Measurements from ENCODE around the gene F13A1. TPM values are rescaled to one million over a fixed set of nuclear protein-coding genes. Genes with fewer than 3 reads are reported as not detected.
A peak's percentile ranks its signal among the peaks of the same experiment; 100 is the strongest.

F13A1 gene
- total and polyA plus RNA-seq, 2 of the 13 experiments (the other 11 are each of a cell fraction or from before 2014, with no cell fraction given), result not detected

DNA sequence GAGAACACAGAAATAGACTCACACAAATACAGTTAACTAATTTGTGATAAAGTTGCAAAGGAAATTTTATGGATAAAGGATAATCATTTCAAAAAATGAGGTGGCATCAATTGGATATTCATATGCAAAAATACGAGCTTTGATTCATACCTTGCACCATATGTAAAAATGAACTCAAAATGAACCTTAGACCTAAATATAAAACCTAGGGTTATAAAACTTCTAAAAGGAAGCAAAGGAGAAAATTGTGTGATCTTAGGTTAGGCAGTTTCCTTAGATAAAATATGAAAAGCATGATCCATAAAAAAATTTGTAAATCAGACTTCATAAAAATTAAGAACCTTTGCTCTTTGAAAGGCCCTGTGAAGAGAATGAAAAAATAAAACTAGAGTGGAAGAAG, 85.5 kb downstream of the F13A1 start:
- TF ChIP-seq, protein P1, sequence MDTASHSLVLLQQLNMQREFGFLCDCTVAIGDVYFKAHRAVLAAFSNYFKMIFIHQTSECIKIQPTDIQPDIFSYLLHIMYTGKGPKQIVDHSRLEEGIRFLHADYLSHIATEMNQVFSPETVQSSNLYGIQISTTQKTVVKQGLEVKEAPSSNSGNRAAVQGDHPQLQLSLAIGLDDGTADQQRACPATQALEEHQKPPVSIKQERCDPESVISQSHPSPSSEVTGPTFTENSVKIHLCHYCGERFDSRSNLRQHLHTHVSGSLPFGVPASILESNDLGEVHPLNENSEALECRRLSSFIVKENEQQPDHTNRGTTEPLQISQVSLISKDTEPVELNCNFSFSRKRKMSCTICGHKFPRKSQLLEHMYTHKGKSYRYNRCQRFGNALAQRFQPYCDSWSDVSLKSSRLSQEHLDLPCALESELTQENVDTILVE (CRISPR knock-in tag; IDR thresholded peaks at IDR 0.05), result no peak
- TF ChIP-seq RELA (CRISPR knock-in tag; IDR thresholded peaks at IDR 0.05) (no peak), AHR (CRISPR knock-in tag; IDR thresholded peaks at IDR 0.05) (no peak), ZNF546 (CRISPR knock-in tag; conservative IDR thresholded peaks at IDR 0.05) (no peak), BHLHE40 (IDR thresholded peaks at IDR 0.05; ENCODE audit: low read length) (no peak)
- TF ChIP-seq, protein P2, sequence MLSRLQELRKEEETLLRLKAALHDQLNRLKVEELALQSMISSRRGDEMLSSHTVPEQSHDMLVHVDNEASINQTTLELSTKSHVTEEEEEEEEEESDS (CRISPR knock-in tag; IDR thresholded peaks at IDR 0.05; ENCODE audit: borderline replicate concordance), result no peak
- in situ Hi-C loops (cut with HindIII; ENCODE audit: extremely low pct_ligation_motif_present, low pct_unique_long_range_greater_than_20kb), result no loop called here
- Histone ChIP-seq H3K36me3 (replicated peaks in 1 of 2; ENCODE audit: control insufficient read depth in 1 of 2, insufficient read depth in 2 of 2, low read length in 2 of 2) (no peaks in the 10 kb centered on the region), H3K4me2 (ENCODE audit: low read depth, low read length) (no peak overlapping the region), H3K4me1 (ENCODE audit: insufficient read depth, low read length) (peaks cover 7% of the 10 kb centered on the region), H3K27me3 (ENCODE audit: control insufficient read depth in 1 of 2, insufficient read depth in 2 of 2, low read length in 2 of 2) (0 out of 5 replicates have a peak, but pooled peaks cover 0 to 3% of the 10 kb centered on the region in 2 experiments), H3K9ac (ENCODE audit: insufficient read depth, low read depth, low read length) (no peak overlapping the region), H3K9me3 (ENCODE audit: low read length) (no peaks in the 10 kb centered on the region), H2AFZ (ENCODE audit: low read length) (no peak overlapping the region), H3K4me3 (replicated peaks in 1 of 3; ENCODE audit: insufficient read depth in 1 of 3, low read depth in 2 of 3, low read length in 3 of 3) (no peak overlapping the region), H3K27ac (ENCODE audit: extremely low read length, insufficient read depth, low read length) (no peak overlapping the region), H4K20me1 (ENCODE audit: insufficient read depth, low read length) (no peaks in the 10 kb centered on the region), H3K79me2 (ENCODE audit: insufficient read depth, low read length) (no peaks in the 10 kb centered on the region)
- ATAC-seq, result no peak
- WGBS (ENCODE audit: low lambda C conversion rate), result 3% methylated on average over 1 of the region's 1 CpG
- DNase-seq (ENCODE audit: low spot score), result no peak
- intact Hi-C loops (cut with micrococcal nuclease; ENCODE audit: unreplicated experiment), result loop anchor here (5.0 kb wide), 1 partner anchor 807 kb away; no protein-coding TSS in a partner anchor
- FAIRE-seq, result no peak
- ChIA-PET POLR2A (no interaction called here), CTCF (ENCODE audit: low intra/inter-chr PET ratio, low total read pairs) (no interaction called here)
- BruUV-seq (replicated peaks), result no TSS peak

DNA sequence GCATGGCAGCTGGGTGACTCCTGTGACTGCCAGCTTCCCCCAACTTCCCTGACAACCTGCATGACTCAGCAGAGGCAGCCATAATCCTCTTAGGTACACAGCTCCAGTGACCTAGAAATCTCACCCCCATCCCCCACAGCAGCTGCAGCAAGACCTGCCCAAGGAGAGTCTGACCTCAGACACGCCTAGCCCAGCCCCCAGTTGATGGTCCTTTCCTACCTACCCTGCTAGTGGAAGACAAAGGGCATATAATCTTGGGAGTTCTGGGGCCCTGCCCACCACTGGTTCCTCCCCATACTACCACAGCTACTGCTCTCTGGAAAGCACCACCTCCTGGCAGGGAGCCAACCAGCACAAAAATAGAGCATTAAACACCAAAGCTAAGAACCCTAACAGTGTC, 90.2 kb downstream of the F13A1 start:
- no TSS peak for BruUV-seq (replicated peaks)
- Histone ChIP-seq H3K4me1 (ENCODE audit: insufficient read depth, low read length) (peaks cover 9% of the 10 kb centered on the region), H3K4me2 (ENCODE audit: low read depth, low read length) (peak overlapping the region; percentile 28; the same call in 1 of the 2 replicates), H2AFZ (ENCODE audit: low read length) (no peak overlapping the region), H4K20me1 (ENCODE audit: insufficient read depth, low read length) (no peaks in the 10 kb centered on the region), H3K9ac (ENCODE audit: insufficient read depth, low read depth, low read length) (no peak overlapping the region), H3K27me3 (ENCODE audit: control insufficient read depth in 1 of 2, insufficient read depth in 2 of 2, low read length in 2 of 2) (0 out of 5 replicates have a peak, but pooled peaks cover 0 to 4% of the 10 kb centered on the region in 2 experiments), H3K79me2 (ENCODE audit: insufficient read depth, low read length) (no peaks in the 10 kb centered on the region), H3K36me3 (replicated peaks in 1 of 2; ENCODE audit: control insufficient read depth in 1 of 2, insufficient read depth in 2 of 2, low read length in 2 of 2) (no peaks in the 10 kb centered on the region), H3K4me3 (replicated peaks in 1 of 3; ENCODE audit: insufficient read depth in 1 of 3, low read depth in 2 of 3, low read length in 3 of 3) (no peak overlapping the region), H3K9me3 (ENCODE audit: low read length) (no peaks in the 10 kb centered on the region), H3K27ac (ENCODE audit: extremely low read length, insufficient read depth, low read length) (no peak overlapping the region)
- CTCF ChIA-PET (ENCODE audit: low intra/inter-chr PET ratio, low total read pairs), result no interaction called here
- FAIRE-seq (no peak), DNase-seq (ENCODE audit: low spot score) (peak; percentile 16), ATAC-seq (no peak)
- in situ Hi-C loops (cut with HindIII; ENCODE audit: extremely low pct_ligation_motif_present, low pct_unique_long_range_greater_than_20kb), result no loop called here
- POLR2A ChIA-PET, result no interaction called here
- intact Hi-C loops (cut with micrococcal nuclease; ENCODE audit: unreplicated experiment), result no loop called here
- WGBS (ENCODE audit: low lambda C conversion rate), result 0% methylated on average over 1 of the region's 1 CpG
- TF ChIP-seq, protein P3, sequence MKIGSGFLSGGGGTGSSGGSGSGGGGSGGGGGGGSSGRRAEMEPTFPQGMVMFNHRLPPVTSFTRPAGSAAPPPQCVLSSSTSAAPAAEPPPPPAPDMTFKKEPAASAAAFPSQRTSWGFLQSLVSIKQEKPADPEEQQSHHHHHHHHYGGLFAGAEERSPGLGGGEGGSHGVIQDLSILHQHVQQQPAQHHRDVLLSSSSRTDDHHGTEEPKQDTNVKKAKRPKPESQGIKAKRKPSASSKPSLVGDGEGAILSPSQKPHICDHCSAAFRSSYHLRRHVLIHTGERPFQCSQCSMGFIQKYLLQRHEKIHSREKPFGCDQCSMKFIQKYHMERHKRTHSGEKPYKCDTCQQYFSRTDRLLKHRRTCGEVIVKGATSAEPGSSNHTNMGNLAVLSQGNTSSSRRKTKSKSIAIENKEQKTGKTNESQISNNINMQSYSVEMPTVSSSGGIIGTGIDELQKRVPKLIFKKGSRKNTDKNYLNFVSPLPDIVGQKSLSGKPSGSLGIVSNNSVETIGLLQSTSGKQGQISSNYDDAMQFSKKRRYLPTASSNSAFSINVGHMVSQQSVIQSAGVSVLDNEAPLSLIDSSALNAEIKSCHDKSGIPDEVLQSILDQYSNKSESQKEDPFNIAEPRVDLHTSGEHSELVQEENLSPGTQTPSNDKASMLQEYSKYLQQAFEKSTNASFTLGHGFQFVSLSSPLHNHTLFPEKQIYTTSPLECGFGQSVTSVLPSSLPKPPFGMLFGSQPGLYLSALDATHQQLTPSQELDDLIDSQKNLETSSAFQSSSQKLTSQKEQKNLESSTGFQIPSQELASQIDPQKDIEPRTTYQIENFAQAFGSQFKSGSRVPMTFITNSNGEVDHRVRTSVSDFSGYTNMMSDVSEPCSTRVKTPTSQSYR (CRISPR knock-in tag; IDR thresholded peaks at IDR 0.05; ENCODE audit: borderline replicate concordance), result peak; percentile 86
- TF ChIP-seq ZNF558 (CRISPR knock-in tag; IDR thresholded peaks at IDR 0.05; ENCODE audit: borderline replicate concordance), result no peak
- no peak for TF ChIP-seq THYN1 (CRISPR knock-in tag; IDR thresholded peaks at IDR 0.05; ENCODE audit: borderline replicate concordance, low read depth)
- TF ChIP-seq, protein P4, sequence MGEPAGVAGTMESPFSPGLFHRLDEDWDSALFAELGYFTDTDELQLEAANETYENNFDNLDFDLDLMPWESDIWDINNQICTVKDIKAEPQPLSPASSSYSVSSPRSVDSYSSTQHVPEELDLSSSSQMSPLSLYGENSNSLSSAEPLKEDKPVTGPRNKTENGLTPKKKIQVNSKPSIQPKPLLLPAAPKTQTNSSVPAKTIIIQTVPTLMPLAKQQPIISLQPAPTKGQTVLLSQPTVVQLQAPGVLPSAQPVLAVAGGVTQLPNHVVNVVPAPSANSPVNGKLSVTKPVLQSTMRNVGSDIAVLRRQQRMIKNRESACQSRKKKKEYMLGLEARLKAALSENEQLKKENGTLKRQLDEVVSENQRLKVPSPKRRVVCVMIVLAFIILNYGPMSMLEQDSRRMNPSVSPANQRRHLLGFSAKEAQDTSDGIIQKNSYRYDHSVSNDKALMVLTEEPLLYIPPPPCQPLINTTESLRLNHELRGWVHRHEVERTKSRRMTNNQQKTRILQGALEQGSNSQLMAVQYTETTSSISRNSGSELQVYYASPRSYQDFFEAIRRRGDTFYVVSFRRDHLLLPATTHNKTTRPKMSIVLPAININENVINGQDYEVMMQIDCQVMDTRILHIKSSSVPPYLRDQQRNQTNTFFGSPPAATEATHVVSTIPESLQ (CRISPR knock-in tag; conservative IDR thresholded peaks at IDR 0.05), result no peak
- TF ChIP-seq SRSF9 (IDR thresholded peaks at IDR 0.05; ENCODE audit: borderline replicate concordance, insufficient read depth, low read depth, low read length, poor library complexity, severe bottlenecking), result no peak
- TF ChIP-seq ZNF781 (CRISPR knock-in tag; IDR thresholded peaks at IDR 0.05; ENCODE audit: borderline replicate concordance, not compliant biosample characterization), result no peak

Measured in HepG2 (cell line).